ENCODE data around the gene TAS2R4. TPM values are rescaled to one million over a fixed set of nuclear protein-coding genes. Genes with fewer than 3 reads are reported as not detected.

Gene TAS2R4
- total RNA-seq, 2 experiments from 2014 or later, result 1.2 to 1.6 TPM

DNA sequence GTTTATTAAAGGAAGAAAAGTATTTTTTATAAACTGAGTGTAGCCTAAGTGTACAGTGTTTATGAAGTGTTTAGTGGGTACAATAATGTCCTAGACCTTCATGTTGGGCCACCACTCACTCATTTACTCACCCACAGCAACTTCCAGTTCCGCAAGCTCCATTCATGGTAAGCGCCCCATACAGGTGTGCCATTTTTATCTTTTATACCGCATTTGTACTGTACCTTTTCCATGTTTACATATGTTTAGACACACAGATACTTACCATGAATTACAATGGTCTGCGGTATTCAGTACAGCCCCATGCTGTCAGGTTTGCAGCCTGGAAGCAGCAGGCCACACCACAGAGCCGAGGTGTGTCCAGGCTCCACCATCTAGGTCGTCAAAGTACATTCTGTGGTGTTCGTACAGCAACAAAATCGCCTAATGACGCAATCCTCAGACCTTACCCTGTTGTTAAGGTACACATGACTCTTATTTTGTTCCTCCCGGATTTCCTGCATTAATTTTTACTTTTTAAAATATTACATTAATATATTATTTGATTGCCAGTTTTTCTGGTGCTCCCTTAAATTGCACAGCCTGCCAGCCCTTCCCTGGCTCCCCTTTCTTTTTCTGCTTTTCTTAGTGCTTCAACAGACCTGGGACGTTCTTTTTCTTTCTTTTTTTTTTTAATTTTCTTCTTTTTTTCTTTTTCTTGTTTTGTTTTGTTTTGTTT lies 39.2 kb upstream of the TAS2R4 start:
- ChIA-PET CTCF (ENCODE audit: unreplicated experiment) (interaction anchor here (1.7 kb wide), 1 partner anchor 82 kb away, joined by 4 read pairs; no protein-coding TSS in a partner anchor), POLR2A (interaction anchor here (0.6 to 2.1 kb wide), 7 partner anchors 15 to 94 kb away, joined by 3 to 7 read pairs (median 3); partner anchors contain the start of gene DENND11)
- Histone ChIP-seq H3K4me2 (ENCODE audit: low read length) (peak overlapping the region; percentile 74), H3K79me2 (ENCODE audit: insufficient read depth, low read depth, low read length) (peaks cover 35% of the 10 kb centered on the region), H3K36me3 (ENCODE audit: insufficient read depth, low read length) (peaks cover 33% of the 10 kb centered on the region), H3K4me1 (ENCODE audit: insufficient read depth, low read length, poor library complexity, severe bottlenecking) (peaks cover 28% of the 10 kb centered on the region), H3K27ac (ENCODE audit: low read depth, low read length, poor library complexity, severe bottlenecking) (peak overlapping the region; percentile 73), H3K9me3 (ENCODE audit: low read length) (no peaks in the 10 kb centered on the region), H4K20me1 (ENCODE audit: insufficient read depth, low read length) (peaks cover 6% of the 10 kb centered on the region; the same call in 1 of the 2 replicates), H3K9me2 (ENCODE audit: insufficient read depth, low read length) (no peaks in the 10 kb centered on the region), H3K4me3 (ENCODE audit: low read depth, low read length, poor library complexity, severe bottlenecking) (peak overlapping the region; percentile 79), H2AFZ (ENCODE audit: low read length) (peak overlapping the region; percentile 80)
- intact Hi-C loops (cut with micrococcal nuclease; ENCODE audit: unreplicated experiment), result loop anchor here (5.0 kb wide), 5 partner anchors 185 to 1550 kb away; partner anchors contain the start of genes AGK, BRAF, CASP2 and MRPS33
- TF ChIP-seq, protein P1, sequence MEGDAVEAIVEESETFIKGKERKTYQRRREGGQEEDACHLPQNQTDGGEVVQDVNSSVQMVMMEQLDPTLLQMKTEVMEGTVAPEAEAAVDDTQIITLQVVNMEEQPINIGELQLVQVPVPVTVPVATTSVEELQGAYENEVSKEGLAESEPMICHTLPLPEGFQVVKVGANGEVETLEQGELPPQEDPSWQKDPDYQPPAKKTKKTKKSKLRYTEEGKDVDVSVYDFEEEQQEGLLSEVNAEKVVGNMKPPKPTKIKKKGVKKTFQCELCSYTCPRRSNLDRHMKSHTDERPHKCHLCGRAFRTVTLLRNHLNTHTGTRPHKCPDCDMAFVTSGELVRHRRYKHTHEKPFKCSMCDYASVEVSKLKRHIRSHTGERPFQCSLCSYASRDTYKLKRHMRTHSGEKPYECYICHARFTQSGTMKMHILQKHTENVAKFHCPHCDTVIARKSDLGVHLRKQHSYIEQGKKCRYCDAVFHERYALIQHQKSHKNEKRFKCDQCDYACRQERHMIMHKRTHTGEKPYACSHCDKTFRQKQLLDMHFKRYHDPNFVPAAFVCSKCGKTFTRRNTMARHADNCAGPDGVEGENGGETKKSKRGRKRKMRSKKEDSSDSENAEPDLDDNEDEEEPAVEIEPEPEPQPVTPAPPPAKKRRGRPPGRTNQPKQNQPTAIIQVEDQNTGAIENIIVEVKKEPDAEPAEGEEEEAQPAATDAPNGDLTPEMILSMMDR (conservative IDR thresholded peaks at IDR 0.05; ENCODE audit: low read length), result no peak
- no peak for TF ChIP-seq EZH2phosphoT487 (IDR thresholded peaks at IDR 0.05; ENCODE audit: borderline replicate concordance, low read depth, low read length)
- peak; percentile 36 for DNase-seq (ENCODE audit: low spot score)
- BruUV-seq (replicated peaks), result TSS peak; percentile 90

DNA sequence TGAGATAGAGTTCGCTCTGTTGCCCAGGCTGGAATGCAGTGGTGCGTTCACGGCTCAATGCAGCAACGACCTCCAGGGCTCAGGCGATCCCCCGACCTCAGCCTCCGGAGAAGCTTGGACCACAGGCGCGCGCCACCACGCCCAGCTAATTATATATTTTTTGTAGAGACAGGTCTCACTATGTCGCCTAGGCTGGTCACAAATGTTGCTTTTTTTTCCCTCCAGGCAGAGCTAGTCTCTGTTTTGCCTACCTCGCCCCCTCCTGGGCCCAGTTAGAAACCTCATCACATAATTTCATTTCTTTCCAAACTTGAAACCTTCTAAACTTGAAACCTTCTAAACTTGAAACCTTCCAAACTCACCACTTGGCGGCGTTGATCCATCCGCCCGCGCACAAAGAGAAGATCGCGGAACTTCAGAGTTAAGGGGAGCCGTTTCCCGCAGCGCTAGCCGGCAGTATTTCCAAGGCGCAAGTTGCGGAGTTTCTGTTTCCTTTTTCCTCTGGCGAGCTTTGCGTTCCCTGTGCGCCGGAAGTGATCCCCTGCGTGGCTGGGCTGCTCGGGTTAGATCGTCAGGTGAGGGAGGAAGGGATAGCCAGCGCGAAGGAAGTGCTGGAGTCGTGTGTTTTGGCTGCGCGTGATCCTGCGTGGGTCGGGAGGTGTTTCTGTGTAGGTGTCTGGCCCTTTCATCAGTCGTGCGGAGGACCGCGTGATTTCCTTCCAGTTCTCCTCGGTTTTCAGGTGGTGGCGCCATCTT lies 38.5 kb upstream of the TAS2R4 start, which contains the start of gene SSBP1:
SSBP1 (plus strand) TSS at position 523 of the 756 bp plus-strand sequence. CDS start 809 bp downstream, outside the sequence.
- peak within 1 kb of the TSS; percentile 87 for H3K4me2 ChIP-seq (ENCODE audit: low read length)
- intact Hi-C loops (cut with micrococcal nuclease; ENCODE audit: unreplicated experiment), result loop anchor here (1.0 to 5.0 kb wide), 7 partner anchors 36 to 1549 kb away; partner anchors contain the start of genes AGK, BRAF, CASP2 and DENND11
- peaks cover 35% of the 10 kb centered on the region for H3K79me2 ChIP-seq (ENCODE audit: insufficient read depth, low read depth, low read length)
- H3K27ac ChIP-seq (ENCODE audit: low read depth, low read length, poor library complexity, severe bottlenecking), result peak within 1 kb of the TSS; percentile 73
- peak; percentile 96 for DNase-seq (ENCODE audit: low spot score)
- CTCF ChIA-PET (ENCODE audit: unreplicated experiment), result interaction anchor here (1.7 kb wide), 1 partner anchor 83 kb away, joined by 4 read pairs; no protein-coding TSS in a partner anchor
- peaks cover 6% of the 10 kb centered on the region; the same call in 1 of the 2 replicates for H4K20me1 ChIP-seq (ENCODE audit: insufficient read depth, low read length)
- peak within 1 kb of the TSS; percentile 80 for H2AFZ ChIP-seq (ENCODE audit: low read length)
- peaks cover 40% of the 10 kb centered on the region for H3K36me3 ChIP-seq (ENCODE audit: insufficient read depth, low read length)
- no TSS peak for BruUV-seq (replicated peaks)
- POLR2A ChIA-PET, result interaction anchor here (0.7 to 2.1 kb wide), 7 partner anchors 11 to 1561 kb away, joined by 3 to 7 read pairs (median 3); partner anchors contain the start of gene AGK
- no peaks in the 10 kb centered on the region for H3K9me3 ChIP-seq (ENCODE audit: low read length)
- H3K4me3 ChIP-seq (ENCODE audit: low read depth, low read length, poor library complexity, severe bottlenecking), result peak within 1 kb of the TSS; percentile 79
- H3K4me1 ChIP-seq (ENCODE audit: insufficient read depth, low read length, poor library complexity, severe bottlenecking), result peaks cover 28% of the 10 kb centered on the region
- H3K9me2 ChIP-seq (ENCODE audit: insufficient read depth, low read length), result no peaks in the 10 kb centered on the region
- TF ChIP-seq, protein P1 (conservative IDR thresholded peaks at IDR 0.05; ENCODE audit: low read length), result peak; percentile 95
- no peak for TF ChIP-seq EZH2phosphoT487 (IDR thresholded peaks at IDR 0.05; ENCODE audit: borderline replicate concordance, low read depth, low read length)
